ENCODE results near the gene SEMA6B.

Gene SEMA6B

DNA sequence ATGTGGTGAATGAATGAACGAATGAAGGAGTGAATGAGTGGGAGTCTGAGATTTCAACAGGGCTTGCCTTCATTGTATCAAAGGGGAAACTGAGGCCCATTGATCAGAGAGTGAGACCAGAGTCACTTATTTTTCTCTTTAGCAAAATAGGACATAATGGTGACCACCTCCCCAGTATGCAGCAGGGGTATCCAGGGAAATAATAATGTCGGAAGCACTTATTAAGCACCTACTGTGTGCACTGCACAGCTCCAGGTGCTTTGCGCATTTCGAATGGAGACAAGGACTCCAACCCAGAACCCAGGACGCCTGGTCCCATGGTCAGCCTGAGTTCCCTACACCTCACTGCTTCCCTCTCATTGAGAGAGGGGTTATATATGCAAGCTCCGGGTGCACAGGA lies 26.8 kb upstream of the SEMA6B start:
- Histone ChIP-seq H3K36me3 (ENCODE audit: control insufficient read depth, insufficient read depth, low read length, severe bottlenecking) (no peaks in the 10 kb centered on the region), H3K9ac (ENCODE audit: low read length) (no peak overlapping the region), H3K27me3 (replicated peaks; ENCODE audit: control insufficient read depth, insufficient read depth, low read length) (peaks cover 36% of the 10 kb centered on the region), H3K4me3 (ENCODE audit: low read length) (no peak overlapping the region), H3K9me3 (ENCODE audit: control insufficient read depth, low read length) (no peaks in the 10 kb centered on the region), H3K4me1 (ENCODE audit: control insufficient read depth, insufficient read depth, low read length) (peaks cover 4% of the 10 kb centered on the region)
- no peak for DNase-seq (ENCODE audit: low read depth)

DNA sequence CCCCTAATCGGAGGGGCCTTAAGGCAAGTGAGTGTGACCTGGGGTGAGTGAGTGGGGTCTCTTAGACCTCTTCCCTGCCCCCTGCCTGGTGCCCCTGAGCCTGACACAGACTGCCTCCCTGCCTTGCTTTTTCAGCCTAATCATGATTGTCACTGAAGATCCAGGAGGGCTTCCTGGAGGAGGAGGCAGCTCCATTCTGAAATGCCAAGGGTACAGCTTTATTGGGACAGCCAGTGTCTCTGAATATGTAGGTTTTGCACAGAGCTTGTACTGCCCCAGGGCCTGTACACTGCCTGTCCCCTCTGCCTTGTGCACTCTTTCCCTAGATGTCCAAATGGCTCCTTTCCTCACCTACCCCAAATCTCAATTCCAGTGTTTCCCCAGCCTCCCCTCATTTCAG lies 26.1 kb upstream of the SEMA6B start:
- no peaks in the 10 kb centered on the region for H3K36me3 ChIP-seq (ENCODE audit: control insufficient read depth, insufficient read depth, low read length, severe bottlenecking)

DNA sequence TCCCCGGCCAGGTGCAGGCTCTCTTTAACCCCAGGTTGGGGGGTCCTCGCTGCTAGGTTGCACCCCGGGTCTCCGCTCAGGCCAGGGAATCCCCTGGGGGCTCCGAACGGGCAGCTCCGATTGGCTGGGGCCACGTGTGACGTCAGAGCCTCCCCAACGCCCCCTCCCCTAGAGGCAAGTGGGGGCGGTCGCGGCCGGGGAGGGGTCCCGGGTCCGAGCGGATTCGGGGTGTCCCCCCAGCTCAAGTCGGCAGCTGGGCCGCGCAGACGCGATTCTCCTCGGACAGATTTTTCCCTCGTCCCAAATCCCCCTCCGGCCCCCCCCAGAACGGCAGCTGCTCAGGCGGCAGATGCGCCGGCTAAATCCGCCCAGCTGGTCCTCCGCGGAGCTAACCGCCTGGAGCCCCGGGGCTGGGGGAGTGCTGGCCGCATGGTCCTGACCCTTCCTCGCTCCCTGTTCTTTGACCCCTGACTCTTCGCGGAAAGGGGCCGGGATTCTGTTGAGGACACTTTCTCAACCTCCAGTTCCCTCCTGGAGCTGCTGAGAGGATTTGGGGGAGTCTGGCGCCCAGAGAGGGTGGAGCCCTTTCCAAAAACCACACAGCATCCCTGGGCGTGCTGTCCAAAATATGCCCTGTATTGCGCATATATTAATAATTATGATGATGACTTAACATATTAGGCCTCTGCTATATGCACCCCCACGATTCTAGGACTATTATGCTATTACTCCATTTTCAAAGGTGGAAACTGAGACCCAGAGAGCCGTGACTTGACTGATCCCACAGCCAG lies 25.4 kb upstream of the SEMA6B start:
- peak; percentile 36 for DNase-seq (ENCODE audit: low read depth)
- H3K4me1 ChIP-seq (ENCODE audit: control insufficient read depth, insufficient read depth, low read length): peaks cover 4% of the 10 kb centered on the region
- no peaks in the 10 kb centered on the region for H3K36me3 ChIP-seq (ENCODE audit: control insufficient read depth, insufficient read depth, low read length, severe bottlenecking)
- no peak overlapping the region for H3K4me3 ChIP-seq (ENCODE audit: low read length)
- no peak overlapping the region for H3K9ac ChIP-seq (ENCODE audit: low read length)
- no peaks in the 10 kb centered on the region for H3K9me3 ChIP-seq (ENCODE audit: control insufficient read depth, low read length)
- H3K27me3 ChIP-seq (replicated peaks; ENCODE audit: control insufficient read depth, insufficient read depth, low read length): peaks cover 37% of the 10 kb centered on the region

More for the DNA sequence above, 26.1 kb upstream of the SEMA6B start:
- H3K9me3 ChIP-seq (ENCODE audit: control insufficient read depth, low read length): no peaks in the 10 kb centered on the region
- peaks cover 4% of the 10 kb centered on the region for H3K4me1 ChIP-seq (ENCODE audit: control insufficient read depth, insufficient read depth, low read length)
- DNase-seq (ENCODE audit: low read depth): no peak
- H3K27me3 ChIP-seq (replicated peaks; ENCODE audit: control insufficient read depth, insufficient read depth, low read length): peaks cover 30% of the 10 kb centered on the region
- no peak overlapping the region for H3K4me3 ChIP-seq (ENCODE audit: low read length)
- no peak overlapping the region for H3K9ac ChIP-seq (ENCODE audit: low read length)

DNA sequence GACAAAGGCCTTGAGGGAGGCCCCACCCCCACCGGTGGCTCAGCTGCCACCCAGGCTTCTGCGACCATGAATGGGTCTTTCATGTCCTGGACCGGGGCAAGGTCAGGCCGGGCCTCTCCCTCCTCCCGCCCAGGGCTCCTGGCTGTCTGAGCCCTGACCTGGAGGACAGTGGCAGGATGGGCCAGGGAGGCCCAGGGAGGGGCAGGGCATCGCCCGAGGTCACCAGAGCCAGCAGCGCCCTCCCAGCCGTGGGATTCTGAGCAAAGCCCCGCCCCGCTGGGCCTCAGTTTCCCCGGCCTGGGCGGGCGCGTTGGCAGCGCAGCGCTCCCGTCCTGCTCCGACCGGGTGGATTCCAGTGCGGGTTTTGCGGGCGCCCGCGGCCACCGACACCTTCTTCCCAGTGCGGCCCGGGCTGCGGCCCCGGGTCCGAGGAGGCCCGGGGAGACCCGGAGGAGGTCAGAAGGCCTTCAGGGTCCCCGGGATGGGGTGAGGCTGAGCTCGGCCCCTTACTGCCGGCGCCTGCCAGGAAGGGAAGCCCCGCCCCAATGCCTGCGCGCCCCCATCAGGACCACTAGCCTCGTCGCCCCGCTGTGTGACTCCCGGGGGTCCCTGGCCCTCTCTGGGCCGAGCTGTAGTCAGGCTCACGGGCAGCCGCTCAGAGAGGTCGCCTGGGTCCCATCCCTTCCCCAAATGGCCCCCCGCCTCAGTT lies 24.6 kb upstream of the SEMA6B start:
- H3K4me1 ChIP-seq (ENCODE audit: control insufficient read depth, insufficient read depth, low read length): peaks cover 4% of the 10 kb centered on the region
- peak; percentile 58 for DNase-seq (ENCODE audit: low read depth)
- no peak overlapping the region for H3K4me3 ChIP-seq (ENCODE audit: low read length)

DNA sequence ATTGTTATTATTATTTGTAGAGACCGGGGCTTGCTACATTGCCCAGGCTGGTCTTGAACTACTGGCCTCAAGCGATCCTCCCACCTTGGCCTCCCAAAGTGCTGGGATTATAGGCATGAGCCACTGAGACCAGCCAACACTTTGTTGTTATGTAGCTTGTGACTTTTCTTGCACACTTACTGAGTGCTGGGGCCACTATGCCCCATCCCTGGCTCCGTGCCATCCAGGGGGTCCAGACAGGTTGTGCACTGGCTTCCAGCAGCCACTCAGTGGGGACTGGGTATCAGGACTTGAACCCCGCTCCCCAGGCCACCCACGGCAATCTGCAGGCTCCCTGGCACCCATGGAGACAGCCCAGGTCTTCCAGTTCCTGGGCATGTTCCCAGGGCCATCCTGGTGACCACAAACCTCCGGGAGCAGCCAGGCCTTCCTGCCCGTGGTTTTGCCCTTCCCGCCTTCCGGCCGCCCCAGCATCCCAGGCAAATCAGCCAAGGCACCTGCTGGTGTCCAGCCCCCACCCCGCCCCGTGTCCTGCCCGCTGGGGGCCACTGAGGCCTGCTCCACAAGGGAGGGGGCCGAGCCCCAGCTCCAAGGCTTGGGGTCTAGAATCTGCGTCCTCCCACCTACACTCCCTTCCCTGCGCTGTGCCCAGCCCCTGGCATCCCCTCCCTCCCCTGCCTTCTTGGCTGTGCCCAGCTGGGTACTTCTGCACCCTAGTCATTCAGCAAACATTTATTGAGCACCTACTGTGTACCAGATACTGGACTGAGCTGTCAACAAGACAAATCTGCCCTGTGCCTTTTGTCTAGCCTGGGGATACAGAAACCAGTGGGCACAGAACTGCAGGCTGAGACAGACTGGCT lies 23.7 kb upstream of the SEMA6B start:
- Histone ChIP-seq H3K9ac (ENCODE audit: low read length) (no peak overlapping the region), H3K4me3 (ENCODE audit: low read length) (no peak overlapping the region), H3K9me3 (ENCODE audit: control insufficient read depth, low read length) (no peaks in the 10 kb centered on the region), H3K36me3 (ENCODE audit: control insufficient read depth, insufficient read depth, low read length, severe bottlenecking) (no peaks in the 10 kb centered on the region), H3K4me1 (ENCODE audit: control insufficient read depth, insufficient read depth, low read length) (peaks cover 4% of the 10 kb centered on the region), H3K27me3 (replicated peaks; ENCODE audit: control insufficient read depth, insufficient read depth, low read length) (peaks cover 50% of the 10 kb centered on the region)
- no peak for DNase-seq (ENCODE audit: low read depth)

More for the DNA sequence above, 24.6 kb upstream of the SEMA6B start:
- H3K9me3 ChIP-seq (ENCODE audit: control insufficient read depth, low read length): no peaks in the 10 kb centered on the region
- H3K9ac ChIP-seq (ENCODE audit: low read length): no peak overlapping the region
- H3K27me3 ChIP-seq (replicated peaks; ENCODE audit: control insufficient read depth, insufficient read depth, low read length): peaks cover 44% of the 10 kb centered on the region
- no peaks in the 10 kb centered on the region for H3K36me3 ChIP-seq (ENCODE audit: control insufficient read depth, insufficient read depth, low read length, severe bottlenecking)

DNA sequence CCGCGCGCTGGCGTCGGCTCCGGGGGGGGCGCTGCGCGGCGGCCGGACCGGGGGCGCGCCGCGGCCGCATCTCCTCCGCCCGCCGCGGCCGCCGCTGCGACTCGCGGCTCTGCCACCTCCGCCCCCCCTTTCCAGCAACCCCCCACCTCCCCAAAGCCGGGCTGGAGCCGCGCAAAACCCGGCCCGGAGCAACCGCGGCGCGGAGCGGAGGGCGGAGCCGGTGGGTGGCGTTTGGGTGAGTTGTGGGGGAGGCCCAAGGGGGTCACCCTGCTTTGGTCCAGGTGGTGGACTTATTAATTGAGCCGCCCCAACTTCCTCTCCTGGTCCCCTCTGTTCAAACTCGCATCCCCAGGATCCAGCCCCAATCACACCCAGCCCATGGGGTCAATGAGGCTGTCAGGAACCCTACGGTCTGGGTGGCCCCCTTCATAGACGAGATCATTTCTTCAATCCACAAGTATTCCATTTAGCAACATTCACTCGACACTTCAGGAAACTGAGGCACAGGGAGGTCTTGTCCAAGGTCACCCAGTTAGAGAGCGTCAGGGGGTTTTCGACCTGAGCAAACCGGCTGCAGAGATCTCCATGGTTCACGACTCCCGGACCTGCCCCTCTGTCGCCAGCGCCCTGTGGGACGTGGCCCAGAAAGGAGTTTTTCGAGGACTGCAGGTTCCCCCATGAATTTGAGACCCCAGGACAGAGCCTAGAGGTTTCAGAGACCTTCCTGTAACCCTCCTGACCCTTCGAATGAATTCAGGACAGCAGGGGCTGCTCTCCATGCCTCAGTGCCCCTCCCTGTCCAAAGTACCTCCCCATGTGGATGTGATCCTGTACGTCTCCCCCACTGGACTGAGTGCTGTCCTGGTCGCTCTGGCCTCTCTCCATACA lies 22.4 kb upstream of the SEMA6B start:
- H3K9ac ChIP-seq (ENCODE audit: low read length): no peak overlapping the region
- no peak overlapping the region for H3K4me3 ChIP-seq (ENCODE audit: low read length)
- no peaks in the 10 kb centered on the region for H3K9me3 ChIP-seq (ENCODE audit: control insufficient read depth, low read length)
- H3K4me1 ChIP-seq (ENCODE audit: control insufficient read depth, insufficient read depth, low read length): peaks cover 4% of the 10 kb centered on the region
- H3K27me3 ChIP-seq (replicated peaks; ENCODE audit: control insufficient read depth, insufficient read depth, low read length): peaks cover 53% of the 10 kb centered on the region
- peak; percentile 59 for DNase-seq (ENCODE audit: low read depth)
- H3K36me3 ChIP-seq (ENCODE audit: control insufficient read depth, insufficient read depth, low read length, severe bottlenecking): no peaks in the 10 kb centered on the region

DNA sequence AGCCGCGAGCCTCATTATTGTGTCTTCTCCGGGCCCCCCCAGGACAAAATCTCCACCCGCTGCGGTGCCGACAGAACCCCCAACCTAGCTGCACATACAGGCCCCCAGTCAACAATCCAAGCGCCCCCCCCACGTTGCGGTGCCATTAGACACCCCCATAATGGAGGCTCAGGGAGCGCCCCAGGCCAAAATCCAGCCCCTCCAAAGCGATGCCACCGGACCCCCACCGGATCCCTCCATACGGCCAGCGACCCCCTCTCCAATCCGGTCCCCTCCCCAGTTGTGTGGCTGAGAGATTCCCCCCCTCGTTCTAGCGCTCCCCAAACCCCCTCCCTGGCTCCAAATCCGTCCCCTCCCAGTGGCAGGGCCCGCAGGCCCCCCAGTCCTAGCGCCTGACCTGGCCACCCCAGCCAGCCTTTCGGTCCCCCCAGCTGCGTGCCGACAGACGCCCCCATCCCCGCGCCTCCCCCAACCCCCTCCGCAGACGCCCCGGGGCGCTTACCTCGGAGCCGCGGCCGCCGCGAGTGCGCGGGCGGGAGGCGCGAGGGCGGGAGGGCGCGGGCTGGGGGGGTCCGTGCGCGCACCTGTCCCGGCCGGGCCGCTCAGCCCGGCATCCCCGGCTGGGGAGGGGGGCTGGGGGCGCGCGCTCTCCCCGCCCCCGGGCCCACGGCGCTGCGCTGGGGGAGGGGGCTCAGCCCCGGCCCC lies 21.6 kb upstream of the SEMA6B start:
- H3K9me3 ChIP-seq (ENCODE audit: control insufficient read depth, low read length): no peaks in the 10 kb centered on the region
- no peaks in the 10 kb centered on the region for H3K36me3 ChIP-seq (ENCODE audit: control insufficient read depth, insufficient read depth, low read length, severe bottlenecking)
- peak; percentile 33 for DNase-seq (ENCODE audit: low read depth)
- peaks cover 4% of the 10 kb centered on the region for H3K4me1 ChIP-seq (ENCODE audit: control insufficient read depth, insufficient read depth, low read length)
- no peak overlapping the region for H3K4me3 ChIP-seq (ENCODE audit: low read length)
- no peak overlapping the region for H3K9ac ChIP-seq (ENCODE audit: low read length)
- H3K27me3 ChIP-seq (replicated peaks; ENCODE audit: control insufficient read depth, insufficient read depth, low read length): peaks cover 49% of the 10 kb centered on the region

DNA sequence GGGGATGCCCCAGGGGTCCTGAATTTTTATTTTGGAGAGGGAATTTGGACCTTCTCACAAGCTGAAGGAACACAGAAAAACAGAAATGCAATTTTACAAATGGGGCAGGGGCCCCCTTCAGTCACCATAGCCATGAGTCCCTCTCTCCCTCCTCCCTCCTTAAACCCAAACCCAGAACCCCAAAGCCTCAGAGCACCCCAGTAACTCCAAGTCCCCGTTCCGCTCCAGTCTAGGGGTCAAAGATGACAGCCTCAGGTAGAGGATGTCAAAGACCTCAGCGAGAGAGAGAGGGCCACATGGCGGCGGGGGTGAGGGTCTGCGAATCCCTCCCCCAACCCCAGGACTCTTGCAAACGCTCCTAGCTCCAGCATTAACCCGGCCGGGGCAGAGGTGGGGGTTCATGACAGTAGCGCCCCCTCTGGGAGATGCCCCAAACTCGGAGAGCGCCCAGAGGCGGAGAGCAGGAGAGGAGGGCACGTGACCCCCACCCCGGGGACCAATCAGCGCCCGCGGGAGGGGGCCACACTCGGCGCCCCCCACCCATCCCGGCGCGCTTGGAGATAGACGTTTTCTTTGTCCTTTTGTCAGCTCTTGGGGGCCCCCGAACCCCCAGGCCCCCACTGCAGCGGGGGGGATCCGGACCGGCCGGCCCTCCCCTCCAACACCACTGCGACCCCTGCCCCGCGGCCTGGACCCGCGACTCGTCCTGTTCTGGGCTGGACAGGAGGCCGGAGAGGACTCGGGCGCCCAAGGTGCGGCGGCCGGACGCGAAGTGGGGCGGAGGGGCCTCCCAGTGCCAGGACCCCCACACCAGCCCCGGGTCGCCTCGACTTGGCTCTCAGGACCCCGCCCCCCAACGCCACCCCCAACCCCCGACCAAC lies 20.8 kb upstream of the SEMA6B start:
- H3K4me3 ChIP-seq (ENCODE audit: low read length): no peak overlapping the region
- no peaks in the 10 kb centered on the region for H3K36me3 ChIP-seq (ENCODE audit: control insufficient read depth, insufficient read depth, low read length, severe bottlenecking)
- peaks cover 41% of the 10 kb centered on the region for H3K27me3 ChIP-seq (replicated peaks; ENCODE audit: control insufficient read depth, insufficient read depth, low read length)
- peaks cover 11% of the 10 kb centered on the region for H3K4me1 ChIP-seq (ENCODE audit: control insufficient read depth, insufficient read depth, low read length)
- H3K9ac ChIP-seq (ENCODE audit: low read length): no peak overlapping the region
- H3K9me3 ChIP-seq (ENCODE audit: control insufficient read depth, low read length): no peaks in the 10 kb centered on the region
- no peak for DNase-seq (ENCODE audit: low read depth)

DNA sequence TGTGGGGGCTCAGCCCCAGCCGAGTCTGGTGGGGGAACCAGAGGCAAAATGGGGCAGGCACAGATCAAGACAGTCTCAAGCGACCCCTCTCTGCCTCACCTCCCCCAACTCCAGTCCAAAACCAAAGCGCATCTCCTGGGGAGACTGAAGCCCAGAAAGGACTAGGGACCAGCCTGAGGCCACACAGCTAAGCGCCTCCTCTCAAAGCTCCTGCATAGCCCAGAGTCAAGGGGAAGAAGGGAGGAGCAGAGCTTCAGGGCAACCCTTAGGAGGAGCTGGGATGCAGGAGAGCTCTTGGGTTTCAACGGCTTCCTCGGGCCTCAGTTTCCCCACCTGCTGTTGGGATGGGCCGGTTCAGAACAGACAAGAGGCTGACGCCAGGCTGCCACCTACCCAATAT lies 19.9 kb upstream of the SEMA6B start:
- H3K36me3 ChIP-seq (ENCODE audit: control insufficient read depth, insufficient read depth, low read length, severe bottlenecking): no peaks in the 10 kb centered on the region
- no peak for DNase-seq (ENCODE audit: low read depth)
- no peaks in the 10 kb centered on the region for H3K9me3 ChIP-seq (ENCODE audit: control insufficient read depth, low read length)
- H3K9ac ChIP-seq (ENCODE audit: low read length): no peak overlapping the region
- peaks cover 32% of the 10 kb centered on the region for H3K27me3 ChIP-seq (replicated peaks; ENCODE audit: control insufficient read depth, insufficient read depth, low read length)
- H3K4me3 ChIP-seq (ENCODE audit: low read length): no peak overlapping the region
- H3K4me1 ChIP-seq (ENCODE audit: control insufficient read depth, insufficient read depth, low read length): peaks cover 17% of the 10 kb centered on the region
